Right lung (tissue), 5 donors: ENCODE results near the gene FN3KRP. TPM values are rescaled to one million over a fixed set of nuclear protein-coding genes. Genes with fewer than 3 reads are reported as not detected.

Source experiments
- DNase-seq, 2 donors: peaks; one replicate each; pipeline ENCODE4 v3.0.0-alpha.2; 2013
- polyA plus RNA-seq, 5 donors: library from polyadenylated mRNA; unstranded; fragments of 120-200 nt; gene quantifications; one replicate each; pipeline versions ENCODE4 v1.2.1 to v1.2.3, GENCODE V29; 2013; ENCODE audit warnings: inconsistent platforms in 1 of 5, low replicate concordance in 1 of 5; ENCODE audit not compliant: insufficient read length in 5 of 5, insufficient read depth in 1 of 5

FN3KRP gene
- polyA plus RNA-seq, 5 donors: 41.8 to 56.7 (median 53.0) TPM

DNA sequence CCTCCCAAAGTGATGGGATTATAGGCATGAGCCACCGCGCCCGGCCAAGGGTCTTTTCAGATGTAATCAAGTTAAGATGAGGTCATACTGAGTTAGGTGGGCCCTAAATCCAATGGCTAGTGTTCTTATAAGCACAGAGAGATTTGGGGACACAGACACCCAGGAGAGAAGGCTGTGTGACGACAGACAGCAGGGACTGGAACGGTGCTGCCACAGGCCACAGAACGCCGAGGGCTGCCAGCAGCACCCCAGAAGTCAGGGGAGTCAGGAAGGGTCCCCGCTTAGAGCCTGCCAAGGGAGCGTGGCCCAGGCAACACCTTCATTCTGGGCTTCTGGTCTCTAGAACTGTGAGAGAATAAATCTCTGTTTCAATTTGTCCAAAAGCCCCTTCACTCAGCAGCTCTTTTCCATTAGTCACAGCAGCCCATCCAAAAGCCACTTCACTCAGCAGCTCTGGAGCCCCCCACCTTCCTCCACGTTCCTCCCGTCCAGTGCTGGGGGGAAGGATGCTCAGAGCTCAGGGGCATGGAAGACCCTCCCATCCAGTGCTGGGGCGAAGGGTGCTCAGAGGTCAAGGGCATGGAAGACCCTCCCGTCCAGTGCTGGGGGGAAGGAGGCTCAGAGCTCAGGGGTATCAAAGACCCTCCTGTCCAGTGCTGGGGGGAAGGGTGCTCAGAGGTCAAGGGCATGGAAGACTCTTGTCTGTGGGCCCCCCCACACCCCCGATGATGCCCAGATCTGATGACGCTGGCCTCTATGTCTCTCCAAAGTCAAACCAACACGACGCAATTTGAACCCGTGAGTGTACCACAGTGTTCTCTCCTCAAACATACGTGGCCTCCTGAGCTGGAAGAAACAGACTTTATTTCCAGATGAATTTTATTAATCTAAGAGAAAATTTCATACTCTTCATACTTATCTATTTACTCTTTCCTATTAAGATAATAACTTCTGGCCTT, 29.9 kb upstream of the FN3KRP start:
- no peak for DNase-seq

DNA sequence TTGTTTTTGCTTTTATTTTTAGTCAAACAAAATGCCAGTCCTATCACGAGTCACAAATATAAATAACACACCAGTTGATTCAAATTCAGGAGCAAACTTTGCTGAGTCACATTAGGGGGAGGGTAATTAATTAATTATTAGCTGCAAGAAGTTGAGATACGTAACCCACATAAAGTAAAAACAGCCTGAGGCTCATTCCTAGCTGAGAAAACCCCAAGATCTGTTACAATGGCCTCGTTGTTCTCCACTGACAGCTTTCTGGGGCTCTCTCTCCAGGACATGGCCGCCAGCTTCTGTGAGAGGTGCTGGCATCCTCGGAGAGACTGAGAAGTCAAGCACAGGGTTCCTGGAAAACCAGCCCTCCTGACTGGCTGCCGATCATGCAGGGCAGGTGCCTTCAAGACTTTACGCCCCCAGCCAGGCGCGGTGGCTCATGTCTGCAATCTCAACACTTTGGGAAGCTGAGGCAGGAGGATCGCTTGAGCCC, 29.1 kb upstream of the FN3KRP start:
- DNase-seq: no peak

DNA sequence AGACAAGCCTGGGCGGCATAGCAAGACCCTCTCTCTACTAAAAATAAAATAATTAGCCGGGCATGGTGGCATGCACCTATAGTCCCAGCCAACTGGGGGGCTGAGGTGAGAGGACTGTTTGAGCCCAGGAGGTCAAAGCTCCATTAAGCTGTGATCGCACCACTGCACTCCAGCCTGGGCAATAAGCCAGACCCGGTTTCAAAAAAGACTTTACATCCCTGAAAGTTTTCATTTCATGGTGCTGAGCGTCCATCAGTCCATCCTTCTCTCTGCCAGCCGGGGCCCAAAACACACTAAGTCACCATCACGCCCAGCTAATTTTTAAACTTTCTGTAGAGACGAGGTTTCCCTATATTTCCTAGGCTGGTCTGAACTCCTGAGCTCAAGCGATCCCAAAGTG, 28.6 kb upstream of the FN3KRP start:
- DNase-seq: no peak

DNA sequence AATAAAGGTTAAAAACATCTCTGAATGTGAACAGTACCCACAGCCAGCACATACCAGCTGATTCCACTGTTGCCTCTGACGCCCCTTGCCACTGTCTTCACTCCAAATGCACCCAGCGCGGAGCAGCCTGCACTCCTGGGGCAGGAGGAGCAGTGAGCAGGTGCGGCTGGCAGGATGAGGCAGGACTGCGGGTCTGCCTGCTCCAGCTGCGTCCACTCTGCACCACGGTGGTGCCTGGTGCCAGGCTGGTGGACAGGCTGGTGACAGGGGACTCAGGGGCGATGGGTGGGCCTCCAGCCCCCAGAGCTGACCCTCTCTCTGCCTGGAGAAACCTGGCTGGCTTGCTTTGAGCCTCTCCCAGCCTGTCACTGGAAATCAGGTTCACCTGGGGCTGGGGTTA, 27.4 kb upstream of the FN3KRP start:
- DNase-seq: no peak

DNA sequence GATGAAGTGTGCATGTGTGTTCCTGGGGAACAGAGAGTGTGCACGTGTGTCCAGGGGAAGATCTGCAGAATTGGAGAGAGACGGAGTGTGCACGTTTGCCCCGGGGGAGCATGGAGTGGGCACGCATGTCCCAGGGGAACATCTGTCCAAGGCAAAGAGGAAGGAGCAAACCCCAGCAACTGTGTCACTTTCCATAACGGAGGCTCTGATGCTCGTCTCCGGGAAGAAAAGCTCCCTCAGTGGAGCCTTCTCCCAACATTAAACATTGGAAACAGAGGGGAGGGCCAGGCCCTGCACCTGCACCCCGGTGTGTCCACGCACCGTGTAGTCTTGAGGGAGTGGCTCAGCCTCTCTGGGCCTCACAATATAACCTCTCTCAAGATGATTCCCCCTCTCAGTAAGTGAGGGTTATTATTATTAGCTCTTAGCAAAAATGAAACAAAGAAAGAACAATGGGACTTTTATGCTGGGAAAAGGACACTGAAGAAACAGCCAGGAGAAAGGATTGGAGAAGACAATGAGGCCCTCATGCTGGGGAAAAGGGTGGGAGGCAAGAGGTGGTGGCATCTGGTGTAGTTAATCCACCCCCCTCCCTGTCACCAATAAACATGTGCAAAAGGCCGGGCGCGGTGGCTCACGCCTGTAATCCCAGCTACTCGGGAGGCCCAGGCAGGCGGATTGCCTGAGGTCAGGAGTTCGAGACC, 25.6 kb upstream of the FN3KRP start:
- DNase-seq: no peak

DNA sequence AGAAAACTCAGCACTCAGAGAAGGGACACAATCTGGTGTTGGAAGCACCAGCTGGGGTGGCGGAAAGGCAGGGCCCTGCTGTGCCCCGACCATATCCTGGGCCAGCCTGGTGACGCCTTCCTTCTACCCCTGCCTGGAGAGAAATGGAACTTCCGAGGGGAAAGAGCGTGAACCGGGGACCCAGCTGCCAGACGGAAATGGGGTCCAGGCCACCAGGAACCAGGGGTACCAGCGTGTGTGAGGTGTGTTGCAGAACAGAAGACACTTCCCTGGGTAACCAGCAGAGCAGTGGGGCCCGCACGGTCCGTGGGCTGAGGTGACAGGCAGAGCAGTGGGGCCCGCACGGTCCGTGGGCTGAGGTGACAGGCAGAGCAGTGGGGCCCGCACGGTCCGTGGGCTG, 24.8 kb upstream of the FN3KRP start:
- no peak for DNase-seq

DNA sequence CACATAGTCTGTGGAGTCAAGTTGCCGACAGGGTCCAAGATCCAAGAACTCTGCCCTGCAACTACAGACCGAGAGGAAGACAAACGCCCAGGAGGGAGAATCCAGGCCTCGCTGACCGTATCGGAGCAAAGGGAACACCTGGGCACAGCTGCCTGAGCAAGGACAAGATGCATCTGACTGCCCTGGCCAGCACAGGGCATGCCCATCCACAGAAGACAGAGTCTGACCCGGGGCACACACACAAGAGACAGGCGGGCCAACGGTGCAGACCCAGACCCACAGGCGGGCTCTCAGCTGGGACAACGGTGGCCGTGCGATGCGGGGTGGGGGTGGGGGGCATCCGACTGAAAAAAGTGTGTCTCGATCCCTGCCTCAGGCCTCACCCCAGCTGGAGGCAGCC, 24.2 kb upstream of the FN3KRP start:
- DNase-seq: no peak

DNA sequence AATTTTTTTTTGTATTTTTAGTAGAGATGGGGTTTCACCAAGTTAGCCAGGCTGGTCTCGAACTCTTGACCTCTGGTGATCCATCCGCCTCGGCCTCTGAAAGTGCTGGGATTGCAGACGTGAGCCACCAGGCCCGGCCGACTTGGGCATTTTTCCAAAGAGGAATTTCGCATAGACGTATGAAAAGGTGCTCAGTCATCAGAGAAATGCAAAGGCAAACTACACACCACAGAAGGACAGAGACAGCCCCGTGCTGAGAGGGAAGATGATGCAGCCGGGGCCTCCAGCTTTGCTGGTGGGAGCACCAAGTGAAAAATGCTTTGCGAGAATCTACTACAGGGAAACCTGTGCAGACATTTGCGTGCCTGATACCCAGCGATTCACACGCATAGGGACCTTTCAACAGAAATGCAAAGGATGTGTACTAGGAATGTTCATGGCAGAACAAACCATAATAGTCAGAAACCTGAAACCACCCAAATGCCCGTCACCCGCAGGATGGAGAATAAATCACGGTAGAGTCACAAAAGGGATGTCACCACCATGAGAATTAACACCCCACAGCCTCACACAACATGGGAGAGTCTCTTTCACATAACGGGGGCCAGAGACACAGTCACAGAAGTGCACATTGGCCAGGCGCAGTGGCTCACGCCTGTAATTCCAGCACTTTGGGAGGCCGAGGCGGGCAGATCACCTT, 23.2 kb upstream of the FN3KRP start:
- no peak for DNase-seq

DNA sequence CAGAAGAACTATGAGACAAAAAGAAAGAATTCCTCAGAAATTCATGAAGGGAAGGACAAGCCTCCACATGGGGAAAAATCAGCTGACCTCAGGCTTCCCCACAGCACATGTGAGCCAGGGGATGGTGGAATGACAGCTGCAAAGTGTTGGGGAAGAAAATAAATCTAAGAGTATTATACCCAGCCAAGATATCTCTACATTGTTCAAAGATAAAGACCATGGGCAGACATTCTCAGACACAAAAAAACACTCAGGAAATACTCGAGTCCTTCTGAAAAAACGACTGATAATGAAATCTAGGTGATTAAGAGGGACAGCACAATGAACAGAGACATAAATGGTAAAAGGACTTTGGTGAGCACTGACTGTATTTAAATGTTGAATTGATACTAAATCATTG, 21.9 kb upstream of the FN3KRP start:
- DNase-seq: no peak

DNA sequence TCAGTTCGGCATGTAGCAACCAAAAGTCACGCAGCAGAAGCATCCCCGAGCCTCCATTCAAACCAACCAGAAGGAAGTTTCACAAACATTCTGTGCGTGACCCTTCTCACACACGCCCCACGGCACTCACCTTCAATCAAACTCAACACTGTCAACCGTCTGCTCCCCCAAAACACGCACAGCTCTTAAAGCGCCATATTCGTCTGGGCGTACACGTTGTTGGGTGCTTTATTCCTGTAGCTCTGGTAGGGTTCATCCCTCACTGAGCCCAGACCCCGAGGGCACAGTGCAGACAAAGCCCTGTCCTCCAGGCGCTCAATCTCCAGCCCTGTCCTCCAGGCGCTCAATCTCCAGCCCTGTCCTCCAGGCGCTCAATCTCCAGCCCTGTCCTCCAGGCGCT, 20.2 kb upstream of the FN3KRP start:
- no peak for DNase-seq

DNA sequence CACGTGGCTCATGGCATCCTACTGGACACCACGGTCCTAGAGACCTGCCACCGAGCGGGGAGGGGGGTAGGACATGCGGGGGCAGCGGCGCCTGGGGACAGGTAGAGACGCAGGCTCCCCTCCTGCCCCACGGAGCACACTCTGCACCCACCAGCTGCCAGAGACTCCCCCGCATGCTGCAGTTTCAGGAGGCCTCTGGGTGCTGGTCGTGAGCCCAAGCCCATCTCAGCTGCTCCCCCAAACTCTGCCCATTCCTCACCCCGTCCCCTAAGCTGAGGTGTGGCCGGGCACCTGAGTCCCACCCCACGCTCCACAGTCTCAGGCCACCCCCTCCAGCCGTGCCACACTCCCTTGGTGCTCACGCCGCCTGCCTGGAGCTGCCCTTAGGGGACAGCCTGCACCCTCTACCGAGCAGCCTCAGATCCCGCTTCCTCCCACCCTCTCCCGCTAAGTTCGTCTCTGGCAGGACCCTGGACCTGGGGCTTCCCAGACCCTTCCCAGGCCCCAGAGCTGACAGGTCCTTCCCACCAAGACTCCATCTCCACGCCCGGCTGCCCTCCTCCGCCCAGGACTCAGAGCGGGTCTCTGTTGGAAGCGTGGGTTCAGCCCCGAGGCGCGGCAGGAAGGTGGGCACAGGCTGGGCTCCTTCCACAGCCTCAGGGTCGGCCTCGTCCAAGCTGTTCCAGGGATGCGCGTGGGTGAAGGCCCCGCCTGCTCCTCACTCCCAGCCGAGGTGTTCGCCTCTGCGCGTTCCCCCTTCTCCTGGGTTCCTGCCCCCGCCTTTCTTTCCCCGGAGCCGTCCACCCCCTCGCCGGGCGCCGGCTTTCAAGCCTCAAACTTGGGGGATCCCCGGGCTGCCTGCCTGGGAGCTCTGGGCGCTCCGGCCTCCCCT, 19.3 kb upstream of the FN3KRP start:
- no peak for DNase-seq

DNA sequence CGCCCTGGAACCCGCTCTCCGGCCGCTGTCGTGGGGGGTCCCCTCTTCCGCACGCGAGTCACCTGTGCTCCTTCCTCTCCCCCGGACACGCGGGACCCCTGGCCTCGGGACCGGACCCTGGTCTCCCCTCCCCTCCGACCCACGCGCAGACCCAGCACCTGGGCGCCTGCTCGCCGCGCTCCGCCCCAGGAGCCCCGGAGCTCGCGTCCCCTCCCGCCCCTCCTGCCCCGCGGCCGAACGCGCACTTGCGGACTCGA, 18.8 kb upstream of the FN3KRP start:
- DNase-seq: no peak

DNA sequence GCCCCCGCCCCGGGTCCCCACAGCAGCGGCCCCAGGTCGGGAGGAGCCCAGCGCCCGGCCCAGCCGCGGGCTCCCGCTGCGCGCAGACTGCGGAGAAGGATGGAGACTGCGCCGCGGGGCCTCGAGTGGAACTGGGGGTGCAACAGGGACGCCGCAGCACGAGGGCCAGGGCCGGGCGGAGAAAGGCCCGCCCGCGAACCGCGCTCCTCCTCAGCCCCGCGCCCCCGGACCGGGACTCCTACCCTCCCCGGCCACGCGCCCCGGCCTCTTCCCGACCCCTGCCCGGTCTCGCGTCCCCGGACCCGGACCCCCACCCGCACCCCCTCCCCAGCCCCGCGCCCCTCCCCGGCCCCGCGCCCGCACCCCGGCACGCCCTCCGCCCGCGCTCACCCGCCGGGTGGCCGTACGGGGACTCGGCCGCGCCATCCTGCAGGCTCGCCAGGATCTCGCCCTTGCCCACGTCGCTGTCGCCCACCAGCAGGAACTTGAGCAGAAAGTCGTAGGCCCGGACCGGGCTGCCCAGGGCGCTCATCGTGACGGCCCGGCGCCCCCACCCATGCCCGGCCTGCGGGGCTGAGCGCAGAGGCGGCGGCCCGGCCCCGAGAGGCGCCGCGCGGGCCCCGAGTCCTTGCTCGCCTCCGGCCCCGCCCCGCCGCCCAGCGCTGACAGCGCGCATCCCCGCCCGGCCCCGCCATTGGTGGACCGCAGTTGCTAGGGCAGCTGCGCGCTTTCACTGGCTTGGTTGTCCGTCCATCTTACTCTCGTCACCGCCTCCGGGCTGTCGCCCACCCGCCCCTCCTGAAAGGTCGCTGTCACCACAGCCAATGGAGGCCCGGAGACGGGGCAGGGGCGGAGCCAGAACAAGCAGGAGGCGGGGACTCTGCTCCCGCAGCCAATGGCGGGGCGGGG, 18.2 kb upstream of the FN3KRP start, which contains the start of gene RAB40B:
Gene RAB40B, minus strand, starts transcription at position 634 of the 909 bp plus-strand sequence. Its CDS starts 102 bp downstream, at position 532.
- peak; percentile 97 to 98 for DNase-seq

DNA sequence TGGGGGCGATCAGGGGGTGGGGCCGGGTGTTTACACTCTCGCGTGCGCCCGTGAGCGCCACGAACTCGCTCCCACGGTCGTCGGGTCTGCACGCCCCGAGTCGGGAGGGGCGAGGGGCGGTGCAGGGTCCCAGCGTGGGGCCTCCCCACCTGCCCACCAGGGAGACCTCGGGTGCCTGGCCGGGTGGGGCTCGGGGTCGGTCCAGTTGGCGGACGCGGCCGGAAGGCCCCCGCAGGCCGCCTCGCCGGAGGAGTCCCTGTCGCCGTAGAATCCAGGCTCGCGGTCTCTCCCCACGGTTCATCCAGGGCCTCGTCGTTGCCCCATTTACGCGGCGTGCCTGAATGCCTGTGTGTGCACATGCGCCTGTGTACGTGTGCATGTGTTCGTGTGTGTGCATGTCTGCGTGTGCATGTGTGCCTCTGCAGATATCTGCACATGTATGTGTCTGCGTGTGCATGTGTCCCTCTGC, 17.5 kb upstream of the FN3KRP start:
- no peak for DNase-seq

DNA sequence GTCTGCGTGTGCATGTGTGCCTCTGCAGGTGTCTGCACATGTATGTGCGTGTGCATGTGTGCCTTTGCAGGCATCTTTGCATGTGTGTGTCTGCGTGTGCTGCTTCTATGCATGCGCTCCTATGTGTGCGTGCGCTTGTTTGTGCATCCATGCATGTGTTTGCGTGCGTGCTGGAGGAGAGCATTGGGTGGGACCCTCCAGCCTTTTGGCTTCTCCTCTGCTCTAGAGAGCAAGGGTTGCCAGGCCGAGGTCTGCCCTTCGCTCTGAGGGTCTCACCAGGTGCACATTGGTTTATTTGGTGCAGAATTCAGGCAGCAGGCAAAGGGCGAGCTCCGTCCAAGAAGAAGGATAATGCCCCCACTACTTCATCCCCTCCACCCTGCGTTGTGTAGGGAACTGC, 17.0 kb upstream of the FN3KRP start:
- DNase-seq: no peak

DNA sequence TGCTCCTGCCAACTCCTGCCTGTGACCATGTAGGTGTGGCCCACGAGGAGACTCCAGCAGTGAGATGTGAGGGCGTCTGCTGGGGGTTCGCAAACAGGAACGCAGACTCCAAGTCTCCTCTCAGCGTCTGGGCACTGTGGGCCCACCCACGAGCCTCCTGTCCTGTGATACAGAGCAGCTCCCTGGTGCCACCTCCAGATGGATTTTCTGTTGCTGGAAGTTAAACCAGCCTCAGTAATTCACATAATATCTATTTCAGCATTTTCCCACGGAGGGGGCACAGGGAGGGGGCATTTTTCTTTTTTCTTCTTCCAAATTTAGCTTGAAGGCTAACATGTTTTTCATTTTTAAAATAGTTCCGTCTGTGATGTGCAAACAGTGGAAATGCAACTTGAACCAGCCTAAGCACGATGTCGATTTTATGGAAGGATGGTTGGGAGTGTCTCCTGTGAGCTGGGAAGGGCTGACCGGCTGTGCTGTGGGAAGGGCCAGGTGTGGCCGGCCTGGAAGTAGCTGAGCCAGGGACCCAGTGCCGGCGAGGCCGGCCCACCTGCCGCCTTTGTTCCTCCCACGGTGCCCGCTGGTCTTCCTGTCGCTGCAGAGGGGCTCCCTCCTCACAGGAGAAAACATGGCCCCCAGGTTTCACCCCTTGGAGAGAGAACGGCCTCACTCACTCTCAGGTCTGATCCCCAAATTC, 14.1 kb upstream of the FN3KRP start:
- DNase-seq: no peak

DNA sequence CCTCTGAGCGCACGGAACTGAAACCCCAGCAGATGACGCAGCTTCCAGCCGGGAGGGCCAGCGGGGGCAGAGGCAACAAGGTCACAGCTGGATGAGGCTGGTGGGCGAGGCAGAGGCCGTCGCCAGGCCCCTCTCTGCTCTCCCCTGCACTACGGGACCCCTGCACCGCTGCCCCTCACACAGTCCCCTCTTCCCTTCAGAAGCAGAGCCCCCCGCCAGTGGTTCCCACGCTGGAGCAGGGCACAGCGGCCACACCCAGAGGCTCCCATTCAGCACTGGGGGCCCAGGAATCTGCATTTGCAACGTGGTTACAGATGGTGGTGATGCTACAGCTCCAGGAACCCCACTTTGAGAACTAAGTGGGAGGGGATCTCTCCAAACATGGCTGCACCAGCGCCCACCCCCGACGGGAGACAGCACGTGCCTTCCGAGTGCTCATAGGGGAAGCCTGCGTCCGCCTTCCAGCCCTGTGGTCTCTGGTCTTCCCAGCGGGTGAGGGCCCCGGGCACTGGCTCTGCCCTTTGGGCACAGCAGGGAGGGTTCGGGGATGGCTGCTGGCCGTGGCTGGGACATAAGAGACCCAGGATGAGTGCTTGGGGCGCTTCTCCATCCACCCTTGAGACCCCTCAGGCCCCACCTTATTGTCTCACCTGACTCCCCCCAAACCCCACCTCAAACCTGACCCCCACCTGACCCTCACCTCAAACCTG, 13.3 kb upstream of the FN3KRP start:
- no peak for DNase-seq

DNA sequence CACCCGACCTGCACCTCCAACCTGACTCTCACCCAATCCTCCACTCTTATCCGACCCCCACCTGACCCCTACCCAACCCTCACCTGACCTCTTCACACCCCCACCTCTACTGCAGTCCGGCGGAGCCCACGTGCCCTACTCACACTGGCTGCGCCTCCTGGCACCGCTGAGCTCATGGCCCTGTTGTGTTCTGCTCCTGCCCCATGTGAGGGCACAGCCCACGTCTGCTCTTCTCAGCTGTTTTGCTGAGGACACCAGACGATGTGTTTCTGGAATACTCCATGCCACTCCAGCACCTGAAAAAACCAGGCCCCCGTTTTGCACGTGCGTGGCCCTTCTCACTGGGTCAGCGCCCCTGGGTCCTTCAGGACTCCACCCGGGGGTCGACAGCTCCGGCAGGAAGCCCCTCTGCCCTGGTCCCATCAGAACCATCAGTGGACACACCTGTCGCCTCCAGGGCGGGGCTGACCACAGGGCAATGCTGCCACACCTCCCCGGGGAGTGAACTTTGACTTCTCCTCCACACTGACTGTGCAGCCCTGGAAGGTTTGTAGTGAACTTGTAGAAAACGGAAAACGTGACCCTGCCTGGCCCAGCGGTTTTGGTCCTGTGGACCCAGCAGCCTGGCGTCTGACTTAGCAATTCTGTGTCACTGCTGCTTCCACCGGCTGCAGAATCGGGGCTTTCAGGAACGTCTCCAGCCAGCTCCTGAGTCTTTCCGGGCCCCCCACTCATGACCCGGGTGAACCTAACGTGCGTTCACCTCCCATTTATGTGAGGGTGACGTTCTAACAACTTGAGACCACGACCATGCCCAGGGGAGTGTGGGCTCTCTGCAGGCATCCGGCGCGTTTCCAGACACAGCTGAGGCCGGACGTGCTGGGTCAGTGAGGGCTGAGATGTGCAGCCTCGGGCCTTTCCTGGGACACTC, 12.3 kb upstream of the FN3KRP start:
- DNase-seq: no peak
